Measurements from ENCODE around the gene SORL1-AS1.

The SORL1-AS1 gene

DNA sequence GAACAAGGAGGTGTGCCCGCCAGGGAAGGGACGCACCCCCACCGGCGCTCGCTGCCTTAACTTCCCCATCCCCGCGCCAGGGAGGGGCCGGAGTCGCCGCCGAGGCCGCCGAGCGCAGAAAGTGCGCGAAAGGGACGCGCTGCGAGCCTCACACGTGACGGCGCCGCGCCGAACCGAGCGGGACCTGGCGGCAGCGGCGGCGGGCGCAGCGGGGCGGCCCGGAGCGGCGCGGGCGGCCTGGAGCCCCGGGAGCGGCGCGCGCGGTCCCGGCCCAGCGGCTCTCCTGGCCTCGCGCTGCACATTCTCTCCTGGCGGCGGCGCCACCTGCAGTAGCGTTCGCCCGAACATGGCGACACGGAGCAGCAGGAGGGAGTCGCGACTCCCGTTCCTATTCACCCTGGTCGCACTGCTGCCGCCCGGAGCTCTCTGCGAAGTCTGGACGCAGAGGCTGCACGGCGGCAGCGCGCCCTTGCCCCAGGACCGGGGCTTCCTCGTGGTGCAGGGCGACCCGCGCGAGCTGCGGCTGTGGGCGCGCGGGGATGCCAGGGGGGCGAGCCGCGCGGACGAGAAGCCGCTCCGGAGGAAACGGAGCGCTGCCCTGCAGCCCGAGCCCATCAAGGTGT, 670 bp downstream of the SORL1-AS1 start, which contains the start of gene SORL1:
Gene SORL1 (plus strand): TSS at position 329 of the 623 bp plus-strand sequence. CDS start 18 bp downstream, at position 347.
- peak; percentile 23 for DNase-seq (ENCODE audit: low read depth)

DNA sequence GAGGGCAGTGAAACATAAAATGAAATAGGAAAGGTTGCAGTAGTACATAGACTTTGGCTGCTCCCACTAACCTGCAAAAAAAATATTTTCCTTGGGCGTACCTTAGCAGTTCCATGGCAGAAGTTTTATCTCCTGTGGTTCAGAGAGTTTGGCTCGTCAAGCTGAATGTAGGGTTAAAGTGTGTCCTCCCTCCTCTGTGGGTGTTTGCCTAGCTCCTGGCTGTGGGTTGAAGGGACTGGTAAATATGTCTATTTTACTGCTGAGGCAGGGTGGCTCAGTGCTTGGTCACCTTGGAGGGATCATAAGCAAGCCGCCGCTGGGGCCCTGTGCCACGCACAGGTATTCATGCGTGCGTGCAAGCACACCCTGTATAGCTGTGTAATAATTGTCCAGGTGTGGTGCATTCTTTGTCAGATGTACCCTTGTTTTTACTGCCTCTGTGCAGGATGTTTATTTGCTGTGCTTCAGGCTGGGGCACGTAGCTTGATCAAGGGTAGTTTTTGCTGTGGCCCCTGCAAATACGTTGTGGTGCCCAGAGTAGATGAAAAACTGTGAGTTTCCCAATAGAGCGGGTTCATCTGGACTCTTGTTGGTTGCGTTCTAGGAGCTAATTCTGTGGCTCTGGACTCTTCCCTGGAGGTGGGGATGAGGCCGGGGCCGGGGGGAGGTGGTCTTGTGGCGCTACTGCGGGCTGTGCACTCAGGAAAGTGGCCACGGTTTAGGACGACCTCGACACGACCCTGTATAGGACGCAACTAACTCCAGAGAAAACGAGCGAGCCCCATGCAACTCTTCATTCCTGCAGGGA, 1.4 kb downstream of the SORL1-AS1 start:
- no peak for DNase-seq (ENCODE audit: low read depth)

DNA sequence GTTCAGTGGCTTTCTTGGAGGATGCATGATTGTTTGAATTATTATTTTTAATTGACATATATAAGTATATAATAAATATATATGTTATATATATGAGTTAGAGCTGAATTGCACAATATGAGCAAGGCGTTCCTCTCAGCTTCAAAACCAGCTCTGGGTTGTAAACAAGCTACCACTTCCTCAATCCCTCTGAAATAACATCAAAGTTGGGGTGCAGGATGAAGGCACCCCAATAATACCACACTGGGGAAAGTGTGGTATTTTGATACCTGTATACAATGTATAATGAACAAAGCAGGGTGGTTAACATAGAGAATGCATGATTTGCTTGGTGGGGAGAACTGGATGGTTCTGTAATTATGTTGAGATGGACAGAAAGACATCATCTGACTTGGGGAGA, 2.4 kb downstream of the SORL1-AS1 start:
- DNase-seq (ENCODE audit: low read depth), result no peak

DNA sequence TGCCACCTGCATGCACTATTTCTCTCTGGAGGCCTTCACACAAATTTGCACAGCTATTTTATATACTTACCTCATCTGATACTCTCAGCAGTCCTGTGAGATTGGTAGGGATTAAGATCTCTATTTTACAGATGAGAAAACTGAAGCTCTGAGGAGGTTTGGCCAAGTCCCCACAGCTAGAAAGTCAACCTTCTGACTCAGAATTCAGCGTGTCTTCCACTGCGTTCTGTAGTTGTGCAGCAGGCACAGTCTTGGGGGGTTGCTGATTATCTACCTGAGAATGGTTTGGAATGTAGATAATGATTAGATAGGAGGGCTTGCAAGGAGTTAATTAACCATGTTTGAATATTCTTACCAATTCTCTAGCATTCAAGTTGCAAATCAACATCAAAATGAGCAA, 3.1 kb downstream of the SORL1-AS1 start:
- no peak for DNase-seq (ENCODE audit: low read depth)

DNA sequence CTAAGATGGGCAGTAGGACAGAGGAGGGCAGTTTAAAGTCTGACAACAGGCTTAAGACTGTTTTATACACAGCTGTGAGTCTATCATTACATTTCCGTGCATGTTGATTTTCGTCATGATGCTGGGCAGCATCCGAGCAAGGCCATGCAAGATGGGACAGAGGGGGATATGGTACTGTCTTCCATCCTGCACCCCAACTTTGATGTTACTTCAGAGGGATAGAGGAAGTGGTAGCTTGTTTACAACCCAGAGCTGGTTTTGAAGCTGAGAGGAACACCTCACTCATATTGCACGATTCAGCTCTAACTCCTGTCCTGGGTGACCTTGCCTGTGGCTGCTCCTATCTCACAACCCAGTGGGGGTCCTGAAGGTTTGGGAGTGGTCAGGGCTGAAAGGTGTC, 3.6 kb downstream of the SORL1-AS1 start:
- no peak for DNase-seq (ENCODE audit: low read depth)

DNA sequence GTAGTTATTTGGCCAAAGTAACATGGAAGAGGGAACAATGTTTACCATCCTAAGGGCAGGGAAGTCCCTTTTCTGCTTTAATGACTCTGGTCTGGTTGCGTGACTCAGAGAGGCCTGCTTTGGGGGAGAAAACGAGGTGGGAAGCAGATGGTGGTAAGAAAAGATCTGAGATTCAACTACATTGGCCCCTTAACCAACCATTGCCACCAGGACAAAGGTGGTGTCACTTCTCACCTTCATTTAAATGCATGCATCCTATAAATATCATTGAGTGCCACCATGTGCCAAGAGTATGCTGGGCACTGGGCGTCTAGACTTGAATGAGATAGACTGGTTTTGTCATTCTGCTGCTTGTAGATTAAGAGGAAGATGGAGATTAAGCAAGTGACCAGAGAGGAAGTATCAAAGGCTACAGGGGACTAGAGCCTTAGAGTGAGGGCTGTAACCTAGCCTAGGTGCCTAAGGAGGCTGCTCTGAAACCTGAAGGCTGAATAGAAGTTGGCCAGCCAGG, 4.3 kb downstream of the SORL1-AS1 start:
- DNase-seq (ENCODE audit: low read depth), result no peak

DNA sequence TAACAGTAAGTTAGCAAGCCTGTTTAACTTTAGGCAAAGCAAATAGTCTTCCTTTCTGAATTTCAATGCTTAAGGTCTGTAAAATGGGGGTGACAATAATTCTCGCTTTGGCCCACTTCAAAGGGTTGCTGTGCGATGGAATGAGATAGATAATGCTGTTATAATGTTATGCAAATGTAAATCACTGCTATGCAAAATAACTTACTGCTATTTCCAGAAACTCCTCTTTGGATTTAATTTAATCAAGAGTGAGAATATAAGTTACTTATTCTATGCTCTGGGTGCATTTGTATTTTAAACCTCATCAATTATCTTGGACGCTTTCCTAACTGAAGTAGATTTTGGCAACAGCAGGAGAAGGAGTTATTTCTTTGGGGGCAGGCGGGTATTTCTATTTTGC, 4.8 kb downstream of the SORL1-AS1 start:
- DNase-seq (ENCODE audit: low read depth), result no peak

DNA sequence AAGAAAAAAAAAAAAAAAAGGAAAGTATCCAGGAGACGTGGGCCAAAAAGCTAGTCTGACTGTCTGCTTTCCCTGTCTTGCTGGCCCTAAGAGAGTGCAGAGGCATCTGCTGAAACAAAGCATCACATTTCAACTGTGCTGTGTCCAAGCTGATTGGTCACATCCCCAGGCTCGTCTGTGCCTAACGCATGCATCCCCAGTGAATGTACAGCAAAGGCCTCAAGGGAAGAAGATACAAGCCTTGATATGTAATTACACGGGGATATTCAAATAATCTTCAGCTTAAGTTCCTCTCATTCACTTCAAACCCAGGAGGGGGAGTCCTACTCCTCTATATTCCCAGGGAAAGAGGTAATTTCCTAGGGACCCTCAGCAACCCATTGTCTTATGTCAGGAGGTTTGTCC, 6.0 kb downstream of the SORL1-AS1 start:
- peak; percentile 25 for DNase-seq (ENCODE audit: low read depth)

DNA sequence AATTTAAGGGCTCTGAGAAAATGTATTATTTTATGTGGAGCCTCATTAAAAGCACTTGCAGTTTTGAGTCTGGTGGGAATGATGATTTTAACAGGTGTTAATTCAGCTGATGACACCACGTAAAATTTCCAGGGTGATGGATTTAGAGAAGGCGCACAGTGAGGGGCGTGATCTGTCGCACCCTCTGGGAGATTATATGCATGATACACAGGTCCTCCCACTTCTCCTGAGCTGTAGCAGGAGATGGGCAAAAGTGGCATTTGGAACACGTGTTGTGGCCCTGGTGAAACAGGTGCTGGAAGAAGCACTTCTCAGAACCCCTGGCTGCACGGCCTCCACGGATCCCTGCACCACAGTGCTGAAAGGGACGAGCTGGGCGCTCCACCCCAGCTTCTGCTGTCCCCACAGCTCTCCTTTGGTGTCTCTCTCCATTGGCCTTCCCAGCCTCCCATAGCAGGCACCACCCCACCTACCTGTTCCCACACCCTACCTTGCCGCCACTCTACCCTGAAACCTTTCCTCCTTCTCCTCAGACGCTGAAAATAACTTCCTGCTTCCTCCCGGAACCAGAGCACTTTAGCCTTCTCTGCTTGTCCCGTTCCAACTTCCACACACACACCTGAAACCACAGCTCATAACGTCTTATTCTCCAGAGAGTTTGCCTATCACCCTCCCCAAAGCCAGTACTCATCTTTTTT, 7.5 kb downstream of the SORL1-AS1 start:
- DNase-seq (ENCODE audit: low read depth), result no peak

DNA sequence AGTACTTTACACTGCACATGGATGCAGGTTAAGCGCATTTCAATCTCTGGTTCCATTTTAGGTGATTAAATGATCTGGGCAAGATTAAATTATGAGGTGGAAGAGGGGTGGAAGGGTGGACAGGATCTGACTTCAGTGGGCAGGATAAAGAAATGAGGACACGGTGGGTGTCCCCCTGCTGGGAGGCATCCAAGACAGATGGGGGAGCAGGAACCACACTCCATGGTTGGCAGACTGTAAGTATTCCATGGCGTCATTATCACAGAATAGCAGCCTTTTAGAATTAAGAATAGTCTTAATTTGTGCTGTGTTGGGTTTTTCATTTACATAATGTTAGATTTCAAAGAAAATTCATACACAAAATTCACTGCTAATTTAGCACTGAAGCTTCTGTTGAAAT, 8.2 kb downstream of the SORL1-AS1 start:
- no peak for DNase-seq (ENCODE audit: low read depth)

DNA sequence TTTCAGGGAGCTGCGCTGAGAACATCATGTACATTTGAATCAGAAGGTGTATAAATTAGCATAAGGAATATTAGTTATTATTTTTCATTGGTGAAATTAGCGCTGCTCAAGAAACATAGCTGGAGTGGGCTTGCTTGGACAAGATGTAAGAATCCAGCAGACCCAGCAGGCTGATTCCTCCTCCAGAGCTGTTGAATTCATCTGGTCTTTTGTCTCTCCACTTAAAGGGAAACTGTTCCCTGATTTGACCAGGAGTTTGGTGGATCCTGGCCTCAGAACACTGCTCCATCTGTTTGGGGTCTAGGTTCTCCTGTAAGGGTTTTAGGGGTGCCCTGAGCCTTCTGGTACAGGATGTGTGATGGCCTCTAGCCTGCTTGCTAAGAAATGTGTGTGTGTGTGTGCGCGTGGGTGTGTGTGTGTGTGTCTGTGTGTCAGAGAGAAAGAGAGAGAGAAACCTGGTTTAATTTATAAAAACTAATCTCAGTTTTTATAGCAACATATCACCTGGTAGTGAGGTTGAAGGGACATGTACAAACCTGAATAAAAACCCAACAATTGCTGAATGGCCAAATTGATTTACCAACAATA, 9.0 kb downstream of the SORL1-AS1 start:
- DNase-seq (ENCODE audit: low read depth), result no peak

DNA sequence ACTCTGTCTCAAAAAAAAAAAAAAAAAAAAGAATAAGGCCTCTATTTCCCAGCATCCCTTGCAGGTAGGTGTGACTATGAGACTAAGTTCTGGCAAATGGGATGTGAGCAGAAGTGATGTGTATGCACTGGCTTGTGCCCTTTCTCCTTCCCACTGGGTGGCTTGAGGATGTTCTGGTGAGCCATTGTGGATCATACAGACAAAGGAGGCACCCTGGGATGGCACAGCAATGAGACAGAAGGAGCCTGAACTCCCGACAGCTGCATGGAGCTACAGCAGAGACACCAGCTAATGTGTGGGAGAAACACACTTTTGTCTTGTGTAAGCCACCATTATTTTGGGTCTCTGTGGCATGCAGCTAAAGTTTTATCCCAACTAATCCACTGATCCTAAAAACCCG, 11.2 kb downstream of the SORL1-AS1 start:
- no peak for DNase-seq (ENCODE audit: low read depth)

DNA sequence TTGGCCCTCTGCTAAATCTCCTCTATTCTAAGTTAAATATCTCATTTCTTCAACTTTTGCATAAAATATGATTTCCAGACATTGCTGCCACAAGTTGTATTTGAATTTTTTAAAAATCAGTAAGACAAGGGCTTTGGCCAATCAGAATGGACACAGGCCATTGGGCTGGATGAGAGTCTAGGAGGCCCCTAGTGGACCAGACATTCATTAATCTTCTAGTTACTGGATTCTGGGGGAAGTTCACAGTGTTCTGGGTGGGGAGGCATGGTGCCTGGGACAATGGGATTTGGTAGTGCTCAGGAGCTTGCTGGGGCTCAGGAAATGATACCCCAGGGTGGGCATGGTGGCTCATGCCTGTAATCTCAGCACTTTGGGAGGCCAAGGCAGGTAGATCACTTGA, 13.0 kb downstream of the SORL1-AS1 start:
- no peak for DNase-seq (ENCODE audit: low read depth)

DNA sequence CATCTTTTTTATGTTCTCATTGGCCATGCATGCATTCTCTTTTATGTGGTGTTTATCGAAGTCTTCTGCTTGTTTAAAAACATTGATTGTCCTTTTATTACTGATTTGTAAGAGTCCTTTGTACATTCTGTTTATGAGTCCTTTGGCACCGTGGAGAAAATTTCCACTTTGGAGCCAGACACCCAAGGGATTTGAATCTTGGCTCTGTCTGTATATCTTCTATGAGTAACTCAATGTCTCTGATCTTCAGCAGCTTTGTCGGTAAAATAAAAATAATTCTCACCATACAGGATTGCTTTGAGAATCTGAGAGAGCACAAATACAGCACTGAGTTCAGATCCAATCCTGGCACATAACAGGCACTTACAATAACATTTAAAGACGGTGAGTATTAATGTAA, 13.4 kb downstream of the SORL1-AS1 start:
- no peak for DNase-seq (ENCODE audit: low read depth)

DNA sequence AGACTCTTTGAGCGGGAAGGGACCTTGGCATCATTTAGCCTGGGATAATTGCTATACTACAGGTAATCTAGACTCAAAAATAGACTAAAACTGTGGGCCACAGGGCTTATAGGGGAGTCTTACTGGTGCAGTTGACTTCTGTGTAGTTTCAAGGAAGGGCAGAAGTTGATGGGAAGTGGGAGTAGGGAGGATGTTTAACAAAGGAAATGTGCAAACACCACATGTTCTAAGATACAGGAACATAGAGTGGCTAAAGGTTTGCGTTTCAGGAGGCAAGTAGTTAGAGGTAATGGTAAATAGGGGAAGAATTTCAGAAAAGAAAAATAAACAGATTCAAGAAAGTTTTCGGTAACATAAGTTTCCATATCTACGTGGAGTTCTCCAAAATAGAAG, 15.1 kb downstream of the SORL1-AS1 start:
- DNase-seq (ENCODE audit: low read depth), result no peak

DNA sequence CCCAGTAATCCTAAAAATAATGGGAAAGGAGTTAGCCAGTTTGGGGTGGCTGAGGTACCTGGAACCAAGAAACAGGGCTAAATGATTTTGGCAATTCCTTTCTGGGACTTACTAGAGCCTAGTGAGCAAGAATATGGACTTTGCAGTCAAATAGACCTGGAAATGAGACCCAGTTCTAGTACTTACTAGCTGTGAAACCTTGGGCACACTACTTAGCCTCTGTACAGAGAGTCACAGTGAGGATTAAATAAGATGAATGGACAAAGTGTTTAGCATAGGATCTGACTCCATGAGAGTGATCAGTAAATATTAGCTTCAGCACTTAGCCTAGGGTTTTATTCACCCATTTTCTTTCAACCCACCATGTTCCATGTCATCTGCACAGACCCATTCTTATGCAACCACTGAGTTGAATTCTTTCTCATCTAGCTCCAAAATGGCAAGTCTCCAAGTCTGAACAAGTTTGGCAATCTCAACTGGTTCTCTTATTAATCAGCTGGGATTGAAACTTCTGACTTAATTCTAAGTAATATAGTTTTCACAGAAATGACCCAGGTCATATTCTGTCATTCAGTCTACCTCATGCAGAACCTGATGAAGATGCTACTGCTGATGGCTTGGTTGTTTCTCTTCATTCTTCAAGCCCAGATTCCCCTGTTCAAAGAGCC, 15.6 kb downstream of the SORL1-AS1 start:
- no peak for DNase-seq (ENCODE audit: low read depth)

DNA sequence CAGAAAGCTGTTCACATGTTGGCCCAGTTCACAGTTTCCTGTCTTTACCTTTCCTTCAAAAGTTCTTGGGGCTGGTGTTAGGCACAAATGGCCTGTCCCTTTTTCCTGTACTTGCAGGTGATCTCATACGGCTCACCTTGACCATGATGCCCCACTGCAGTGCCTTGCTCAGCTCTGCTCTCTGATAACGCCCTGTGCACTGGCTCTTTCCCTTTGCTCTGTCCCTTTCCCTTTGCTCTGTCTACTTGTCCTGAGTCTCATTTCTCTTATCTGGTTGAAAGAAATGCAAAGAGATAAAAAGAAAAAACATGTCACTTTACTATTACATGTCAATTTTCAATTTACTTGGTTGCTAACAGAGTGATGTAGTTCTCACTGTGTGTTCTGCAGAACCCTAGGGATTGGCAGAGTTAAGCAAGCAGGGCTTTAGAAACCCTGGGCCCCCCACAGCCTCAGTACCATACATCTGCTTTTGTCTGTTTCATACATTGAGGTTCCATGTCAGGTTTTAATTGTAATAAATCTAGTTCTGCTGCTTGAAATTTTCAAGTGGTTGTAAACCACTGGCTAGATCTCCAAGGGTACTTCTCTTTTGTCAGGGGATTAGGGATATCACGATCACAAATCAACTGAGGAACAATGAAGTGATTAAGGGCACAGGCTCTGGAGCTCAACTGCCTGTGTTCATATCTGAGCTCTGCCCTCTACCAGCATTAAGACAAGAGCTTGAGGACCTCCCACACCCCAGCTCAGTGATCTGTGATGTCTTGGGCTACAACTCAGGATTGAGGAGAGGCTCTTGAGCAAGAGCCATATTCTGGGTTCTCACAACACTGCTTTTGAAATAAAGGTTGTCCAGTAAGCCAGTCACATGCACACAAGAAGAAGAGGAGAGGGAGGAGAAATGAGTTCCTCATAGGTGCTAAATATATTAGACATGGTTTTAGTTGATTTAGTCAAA, 16.9 kb downstream of the SORL1-AS1 start:
- DNase-seq (ENCODE audit: low read depth), result no peak

DNA sequence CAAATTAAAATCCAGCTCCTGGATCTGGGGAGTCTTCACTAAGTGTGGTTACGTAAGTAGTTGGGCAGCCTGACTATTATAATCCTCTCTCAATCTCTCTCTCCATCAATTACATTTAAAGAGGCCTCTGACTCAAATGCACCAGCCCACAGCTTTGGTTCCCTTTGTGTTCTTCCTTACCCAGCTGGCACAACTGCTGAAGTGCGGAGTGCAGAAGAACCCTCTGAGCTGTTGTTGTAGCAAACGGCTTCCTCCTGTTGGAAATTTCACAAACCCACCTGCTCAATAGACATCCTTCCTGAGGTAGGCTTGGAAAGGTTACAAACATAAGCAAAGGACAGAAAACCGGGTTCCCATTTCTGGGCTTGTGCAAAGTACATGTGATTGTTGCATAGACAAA, 17.6 kb downstream of the SORL1-AS1 start:
- DNase-seq (ENCODE audit: low read depth), result no peak

DNA sequence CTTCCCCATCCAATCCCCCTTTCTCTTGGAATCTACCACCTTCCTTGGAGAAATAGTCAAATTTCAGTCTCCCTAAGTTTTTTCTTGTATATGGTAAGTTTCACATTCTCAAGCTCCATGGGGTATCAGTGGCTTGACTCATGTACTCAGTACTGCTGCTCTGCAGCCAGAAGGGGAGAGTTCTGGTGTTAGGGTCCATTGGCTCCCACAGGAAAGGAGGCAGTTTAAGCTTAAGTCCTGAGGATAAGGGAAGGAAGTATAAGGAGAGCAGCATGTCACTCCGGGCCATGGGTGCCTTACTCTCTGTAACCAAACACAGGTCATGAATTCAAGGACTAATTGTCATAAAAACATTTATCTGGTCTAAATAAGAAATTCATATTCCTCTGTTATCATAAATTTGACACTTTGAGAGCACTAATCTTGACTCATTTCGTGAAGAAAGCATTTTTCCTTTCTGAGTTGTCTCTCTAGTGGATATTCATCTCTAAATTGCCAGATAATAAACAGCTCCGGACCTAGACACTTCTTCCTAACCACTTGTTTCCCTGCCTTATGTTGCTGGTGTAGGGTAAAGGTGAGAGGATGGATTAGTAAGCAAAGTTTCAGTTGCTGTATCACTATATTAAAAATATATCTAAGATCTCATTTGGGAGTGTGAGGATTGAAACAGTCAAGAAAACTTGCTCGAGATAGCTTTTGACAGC, 20.8 kb downstream of the SORL1-AS1 start:
- no peak for DNase-seq (ENCODE audit: low read depth)
